HG03196 (cell line): ENCODE data around the gene SNX9.

Source experiments
- ATAC-seq: cut with Tn5 transposase; IDR thresholded peaks from one replicate; pipeline ENCODE4 v1.9.1; 2021; ENCODE audit not compliant: unreplicated experiment

The SNX9 gene

GRCh38 chr6:157974341-157974894 is 151.4 kb downstream of the SNX9 start:
- ATAC-seq, result no peak

GRCh38 chr6:157974967-157975366 is 151.9 kb downstream of the SNX9 start:
- no peak for ATAC-seq

GRCh38 chr6:157975456-157975855 is 152.4 kb downstream of the SNX9 start:
- no peak for ATAC-seq

- no peak for ATAC-seq
Measured at GRCh38 chr6:157976345-157977175, 153.5 kb downstream of the SNX9 start.

- no peak for ATAC-seq
Measured at GRCh38 chr6:157977176-157977804, 154.2 kb downstream of the SNX9 start.

GRCh38 chr6:157978021-157978783 is 155.2 kb downstream of the SNX9 start:
- no peak for ATAC-seq

- no peak for ATAC-seq
Measured at GRCh38 chr6:157980288-157981131, 157.5 kb downstream of the SNX9 start.

GRCh38 chr6:157981132-157981394 is 158.0 kb downstream of the SNX9 start:
- peak; percentile 33 for ATAC-seq

- ATAC-seq, result peak; percentile 69
Measured at GRCh38 chr6:157981395-157982101, 158.5 kb downstream of the SNX9 start, which contains the start of gene SYNJ2. Gene SYNJ2, plus strand, starts transcription at chr6:157981863. Its CDS starts 99 bp downstream, at chr6:157981962.

- no peak for ATAC-seq
Measured at GRCh38 chr6:157982102-157982562, 159.1 kb downstream of the SNX9 start.

- no peak for ATAC-seq
Measured at GRCh38 chr6:157982563-157983405, 159.7 kb downstream of the SNX9 start.

- no peak for ATAC-seq
Measured at GRCh38 chr6:157983406-157984119, 160.5 kb downstream of the SNX9 start.

- no peak for ATAC-seq
Measured at GRCh38 chr6:157984128-157984527, 161.1 kb downstream of the SNX9 start.

GRCh38 chr6:157984686-157985225 is 161.7 kb downstream of the SNX9 start:
- ATAC-seq, result no peak

- ATAC-seq, result no peak
Measured at GRCh38 chr6:157985378-157986155, 162.5 kb downstream of the SNX9 start.

GRCh38 chr6:157987788-157988699 is 165.0 kb downstream of the SNX9 start:
- ATAC-seq, result no peak
